Omental fat pad (tissue), 4 donors: ENCODE results near the gene DNAH7. TPM values are rescaled to one million over a fixed set of nuclear protein-coding genes. Genes with fewer than 3 reads are reported as not detected.

Source experiments
- ATAC-seq: fragments of 150-250 bp; one replicate; pipeline ENCODE4 v1.9.1; 2016; ENCODE audit warnings: mild to moderate bottlenecking, moderate library complexity; ENCODE audit not compliant: low FRiP score
- DNase-seq: peaks from one replicate; pipeline ENCODE4 v3.0.0-alpha.2; 2019; ENCODE audit warnings: low spot score
- total RNA-seq, 4 donors: library from RNA; depleted of rRNA; stranded (reverse); fragments of >200 nt; gene quantifications; one replicate each; pipeline ENCODE4 v1.1.0, GENCODE V29; 2016
- TF ChIP-seq, protein P1 (sequence below), 3 donors: fragments of 450-650 bp; IDR thresholded peaks; one replicate each; pipeline ENCODE4 v1.5.1; 2016 to 2017; ENCODE audit warnings: antibody characterized with exemption in 3 of 3, mild to moderate bottlenecking in 3 of 3, moderate library complexity in 2 of 3

Gene DNAH7
- total RNA-seq, 4 donors from 2014 or later, result 0.16 to 3.6 (median 1.4) TPM

DNA sequence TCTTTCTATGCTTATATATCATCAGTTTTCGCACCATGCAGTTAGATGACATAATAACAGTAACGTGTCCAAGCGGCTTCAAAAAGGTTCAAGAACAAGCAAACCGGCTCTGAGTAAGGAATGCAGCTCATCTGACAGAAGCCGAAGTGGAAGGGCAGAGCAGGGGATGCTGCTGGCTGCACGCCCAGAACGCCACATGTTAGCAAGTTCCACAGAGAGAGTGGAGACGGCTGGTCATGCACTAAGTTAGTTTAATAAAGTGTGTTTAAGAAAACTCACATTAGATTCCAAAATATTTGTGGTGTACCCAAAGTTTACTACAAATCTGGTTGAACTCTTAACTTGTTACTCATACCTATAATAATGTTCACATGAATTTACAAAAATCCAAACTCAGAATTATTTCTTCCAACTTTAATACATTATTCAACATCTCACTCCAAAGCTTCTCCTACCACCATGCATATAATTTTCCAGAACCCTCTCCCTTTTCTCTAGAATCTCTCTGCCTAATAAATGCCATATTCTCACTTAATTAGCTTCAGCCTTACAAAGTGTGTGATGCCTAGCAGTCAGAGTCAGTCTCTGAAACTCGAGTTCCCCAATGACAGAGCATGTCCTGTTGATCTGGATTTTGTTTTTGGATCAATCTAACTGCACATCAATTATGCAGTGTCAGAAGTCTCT lies 170.0 kb downstream of the DNAH7 start:
- ATAC-seq (peak; percentile 59), DNase-seq (peak; percentile 28)
- TF ChIP-seq, protein P1, sequence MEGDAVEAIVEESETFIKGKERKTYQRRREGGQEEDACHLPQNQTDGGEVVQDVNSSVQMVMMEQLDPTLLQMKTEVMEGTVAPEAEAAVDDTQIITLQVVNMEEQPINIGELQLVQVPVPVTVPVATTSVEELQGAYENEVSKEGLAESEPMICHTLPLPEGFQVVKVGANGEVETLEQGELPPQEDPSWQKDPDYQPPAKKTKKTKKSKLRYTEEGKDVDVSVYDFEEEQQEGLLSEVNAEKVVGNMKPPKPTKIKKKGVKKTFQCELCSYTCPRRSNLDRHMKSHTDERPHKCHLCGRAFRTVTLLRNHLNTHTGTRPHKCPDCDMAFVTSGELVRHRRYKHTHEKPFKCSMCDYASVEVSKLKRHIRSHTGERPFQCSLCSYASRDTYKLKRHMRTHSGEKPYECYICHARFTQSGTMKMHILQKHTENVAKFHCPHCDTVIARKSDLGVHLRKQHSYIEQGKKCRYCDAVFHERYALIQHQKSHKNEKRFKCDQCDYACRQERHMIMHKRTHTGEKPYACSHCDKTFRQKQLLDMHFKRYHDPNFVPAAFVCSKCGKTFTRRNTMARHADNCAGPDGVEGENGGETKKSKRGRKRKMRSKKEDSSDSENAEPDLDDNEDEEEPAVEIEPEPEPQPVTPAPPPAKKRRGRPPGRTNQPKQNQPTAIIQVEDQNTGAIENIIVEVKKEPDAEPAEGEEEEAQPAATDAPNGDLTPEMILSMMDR (IDR thresholded peaks at IDR 0.05), result no peak

DNA sequence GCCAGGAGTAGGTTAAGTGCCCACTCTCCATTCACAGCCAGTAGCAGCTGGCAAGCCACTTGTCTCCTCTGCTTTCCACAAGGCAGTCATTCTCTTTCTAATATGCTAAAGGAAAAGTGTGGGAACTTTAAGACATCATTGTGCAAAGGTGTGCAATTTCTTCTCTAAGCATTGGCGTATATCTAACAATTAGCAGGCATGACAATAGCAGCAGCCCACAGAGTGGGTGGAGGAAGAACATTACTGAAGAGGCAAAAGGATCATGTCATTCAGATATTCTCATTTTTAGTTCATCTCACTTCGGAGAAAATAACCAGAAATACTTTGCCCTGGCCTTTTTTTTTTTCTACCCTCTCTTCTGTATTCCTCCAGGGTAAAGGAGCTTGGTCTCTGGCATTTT lies 177.6 kb downstream of the DNAH7 start:
- TF ChIP-seq, protein P1 (IDR thresholded peaks at IDR 0.05), result no peak
- no peak for DNase-seq
- ATAC-seq, result no peak

DNA sequence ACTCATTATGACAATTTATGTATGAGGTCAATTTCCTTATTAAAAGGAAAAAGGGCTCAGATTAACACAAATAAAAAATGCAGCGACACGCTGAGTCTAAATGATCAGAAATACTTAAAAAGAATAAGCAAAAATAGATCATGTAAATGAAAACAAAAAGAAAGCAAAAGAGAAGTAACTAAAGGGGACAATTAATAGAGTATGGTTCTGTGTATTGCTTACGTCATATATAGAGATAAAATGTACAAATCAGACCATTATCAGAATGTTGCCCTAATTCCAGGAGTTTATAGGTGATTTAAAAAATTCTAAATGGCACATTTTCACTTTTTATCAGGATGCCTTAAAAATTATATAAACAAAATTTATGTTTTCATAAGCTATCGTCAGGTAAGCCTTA lies 189.5 kb downstream of the DNAH7 start:
- no peak for DNase-seq
- no peak for ATAC-seq
- TF ChIP-seq, protein P1 (IDR thresholded peaks at IDR 0.05), result no peak

DNA sequence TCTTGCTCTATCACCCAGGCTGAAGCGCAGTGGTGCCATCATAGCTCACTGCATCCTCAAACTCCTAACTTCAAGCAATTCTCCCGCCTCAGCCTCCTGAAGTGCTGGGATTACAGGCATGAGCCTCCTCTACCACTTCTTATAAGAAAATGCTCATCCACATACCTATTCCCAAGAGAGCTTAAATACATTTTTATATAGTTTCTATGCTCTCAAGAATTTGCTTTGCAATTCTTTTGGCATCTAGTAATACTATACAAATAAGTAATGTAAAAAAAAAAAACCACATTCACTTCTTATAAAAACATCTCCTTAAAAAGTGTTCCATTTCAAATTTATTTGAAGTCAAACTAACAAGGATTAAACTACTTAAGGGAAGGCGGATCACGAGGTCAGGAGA lies 197.3 kb downstream of the DNAH7 start:
- TF ChIP-seq, protein P1 (IDR thresholded peaks at IDR 0.05), result no peak
- DNase-seq (no peak), ATAC-seq (no peak)

DNA sequence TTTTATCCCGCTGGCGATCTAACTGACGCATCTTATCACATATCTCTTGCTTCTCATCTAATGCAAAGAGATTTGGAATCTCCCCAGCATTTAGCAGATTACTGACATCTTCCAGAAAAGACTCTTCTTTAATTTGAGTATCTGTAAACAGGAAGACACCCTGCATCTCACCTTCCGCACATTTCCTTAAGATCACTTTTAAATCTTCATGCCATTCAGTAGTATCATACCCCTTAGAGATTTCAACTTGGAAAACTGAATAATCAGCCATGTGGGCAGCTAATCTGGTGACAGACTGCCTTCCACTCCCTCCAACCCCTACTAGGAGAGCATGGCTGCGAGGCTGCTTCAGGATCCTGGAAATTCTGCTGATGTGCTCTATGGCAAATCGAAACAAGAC lies 204.3 kb downstream of the DNAH7 start:
- ATAC-seq (no peak), DNase-seq (no peak)
- TF ChIP-seq, protein P1 (IDR thresholded peaks at IDR 0.05), result no peak

DNA sequence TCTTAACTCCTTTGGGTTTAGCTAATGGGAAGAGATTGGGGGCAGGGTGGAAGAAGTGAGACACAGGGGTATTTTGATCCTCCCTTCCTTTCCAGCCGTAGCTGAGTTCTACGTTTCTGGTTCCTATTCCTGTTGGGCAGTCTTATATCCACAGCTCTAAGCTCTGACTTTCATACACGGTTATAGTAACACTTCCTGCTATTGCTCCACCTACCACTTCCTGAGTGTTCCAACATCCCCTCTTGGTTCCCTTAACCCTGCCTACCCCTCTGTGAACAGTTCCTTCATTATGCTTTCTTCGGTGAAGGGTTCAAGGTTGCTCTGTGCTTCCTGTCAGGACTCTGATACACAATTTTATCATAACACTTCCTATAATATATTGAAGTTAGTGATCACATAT lies 205.1 kb downstream of the DNAH7 start:
- DNase-seq (no peak), ATAC-seq (no peak)
- TF ChIP-seq, protein P1 (IDR thresholded peaks at IDR 0.05), result no peak

DNA sequence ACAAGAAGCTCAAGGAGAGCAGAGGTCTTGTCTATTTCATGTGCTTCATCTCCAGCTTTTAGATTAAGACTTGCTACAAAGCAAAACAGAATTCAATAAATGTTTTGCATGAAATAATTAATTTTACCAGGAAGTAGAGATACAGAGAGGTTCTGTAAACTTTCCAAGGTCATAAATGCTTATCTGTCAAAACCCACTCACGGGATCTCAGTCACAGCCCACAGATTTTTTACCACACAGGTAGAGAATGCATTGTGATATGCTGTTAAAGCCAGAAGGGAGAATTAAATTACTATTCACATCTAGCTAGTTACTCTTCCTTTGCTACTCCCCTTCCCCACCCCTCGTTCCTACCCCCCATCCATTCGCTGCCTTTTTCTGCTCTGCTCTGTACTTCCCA lies 205.5 kb downstream of the DNAH7 start:
- ATAC-seq, result no peak
- TF ChIP-seq, protein P1 (IDR thresholded peaks at IDR 0.05), result no peak

More for the DNA sequence above, 205.5 kb downstream of the DNAH7 start:
- no peak for DNase-seq
